A549 treated with dexamethasone at 1 μM for 4 hours (cell line): ENCODE measurements around the gene CAPN13. TPM values are rescaled to one million over a fixed set of nuclear protein-coding genes. Genes with fewer than 3 reads are reported as not detected.

Experiments used
- total RNA-seq: library from RNA; stranded (reverse); fragments of 200-300 nt; extraction: Qiagen RNA extraction; gene quantifications from 5 replicates; pipeline ENCODE4 v1.2.3, GENCODE V29; 2022

Gene CAPN13
- 0.06 to 0.22 TPM (median 0.12 TPM) in 4 of 5 replicates, not detected in the other for total RNA-seq

GRCh38 chr2:30807249-30807648, at the start of gene CAPN13:
Gene CAPN13, minus strand, starts transcription at chr2:30807446. Its CDS starts 20,121 bp downstream, at chr2:30787325.

